Parathyroid adenoma (tissue), 2 donors: ENCODE results near the gene SH3BP2.
A peak's percentile ranks its signal among the peaks of the same experiment; 100 is the strongest.

ENCODE experiments used
- H2AFZ ChIP-seq: fragments of 300-600 bp; sonication (generic); one replicate; pipeline ENCODE4 v1.7.0; 2017; ENCODE audit warnings: antibody characterized with exemption, mild to moderate bottlenecking
- H3K27ac ChIP-seq: fragments of 300-600 bp; sonication (generic); one replicate; pipeline ENCODE4 v1.7.0; 2017
- H3K27me3 ChIP-seq: fragments of 300-600 bp; sonication (generic); one replicate; pipeline ENCODE4 v1.7.0; 2017; ENCODE audit warnings: low read length; ENCODE audit not compliant: control insufficient read depth, insufficient read depth
- H3K36me3 ChIP-seq: fragments of 300-600 bp; sonication (generic); one replicate; pipeline ENCODE4 v1.7.0; 2017; ENCODE audit warnings: low read length; ENCODE audit not compliant: control insufficient read depth, insufficient read depth
- H3K4me1 ChIP-seq: fragments of 300-600 bp; sonication (generic); one replicate; pipeline ENCODE4 v1.7.0; 2017; ENCODE audit warnings: control low read depth
- H3K4me2 ChIP-seq: fragments of 300-600 bp; sonication (generic); one replicate; pipeline ENCODE4 v1.7.0; 2017; ENCODE audit warnings: low read length
- H3K4me3 ChIP-seq: fragments of 300-600 bp; sonication (generic); one replicate; pipeline ENCODE4 v1.7.0; 2017; ENCODE audit warnings: low read depth, low read length
- H3K79me2 ChIP-seq: fragments of 300-600 bp; sonication (generic); one replicate; pipeline ENCODE4 v1.7.0; 2017; ENCODE audit warnings: control low read depth
- H3K9ac ChIP-seq: fragments of 300-600 bp; sonication (generic); one replicate; pipeline ENCODE4 v1.7.0; 2017; ENCODE audit warnings: mild to moderate bottlenecking
- H3K9me3 ChIP-seq: fragments of 300-600 bp; sonication (generic); one replicate; pipeline ENCODE4 v1.7.0; 2017; ENCODE audit warnings: low read length; ENCODE audit not compliant: control insufficient read depth
- TF ChIP-seq, protein P1 (sequence below): fragments of 300-600 bp; sonication (generic); IDR thresholded peaks from one replicate; pipeline ENCODE4 v1.7.0; 2017; ENCODE audit warnings: antibody characterized with exemption, mild to moderate bottlenecking
- donor health status: primary hyperparathyroidism.

SH3BP2 gene

DNA sequence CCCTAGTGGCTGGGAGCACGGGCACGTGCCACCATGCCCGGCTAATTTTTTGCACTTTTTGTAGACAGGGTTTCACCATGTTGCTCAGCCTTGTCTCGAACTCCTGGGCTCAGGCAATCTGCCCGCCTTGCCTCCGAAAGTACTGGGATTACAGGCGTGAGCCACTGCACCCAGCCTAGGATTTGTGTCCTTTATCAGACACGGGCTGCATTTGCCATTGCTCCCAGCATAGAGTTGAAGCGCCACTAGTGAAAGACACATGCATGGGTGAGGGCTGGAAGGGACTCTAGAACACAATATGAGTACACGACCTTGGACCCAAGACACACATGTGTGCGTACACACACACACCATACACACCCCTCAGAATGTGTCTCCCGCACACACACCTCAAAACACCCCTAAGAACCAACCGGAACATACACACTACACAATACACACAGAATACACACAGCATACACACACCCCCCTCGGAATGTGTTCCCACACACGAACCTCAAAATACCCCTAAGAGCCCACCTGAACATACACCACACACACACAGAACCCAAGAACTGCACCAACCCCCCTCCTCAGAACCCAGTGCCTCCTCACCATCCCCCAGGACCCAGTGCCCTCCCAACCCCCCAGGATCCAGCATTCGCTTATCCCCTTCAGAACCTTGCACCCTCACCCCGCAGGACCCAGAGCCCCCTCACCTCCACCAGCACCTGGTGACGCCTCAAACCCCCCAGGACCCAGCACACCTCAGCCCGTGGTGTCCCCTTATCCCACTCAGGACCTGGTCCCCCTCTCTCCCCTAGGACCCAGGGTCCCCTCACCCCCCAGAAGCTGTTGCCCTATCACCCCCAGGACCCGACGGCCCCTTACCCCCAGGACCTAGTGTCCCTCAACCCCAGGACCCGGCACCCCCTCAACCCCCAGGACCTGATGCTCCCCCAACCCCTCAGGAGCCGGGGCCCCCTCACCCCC lies 37.8 kb upstream of the SH3BP2 start:
- TF ChIP-seq, protein P1, sequence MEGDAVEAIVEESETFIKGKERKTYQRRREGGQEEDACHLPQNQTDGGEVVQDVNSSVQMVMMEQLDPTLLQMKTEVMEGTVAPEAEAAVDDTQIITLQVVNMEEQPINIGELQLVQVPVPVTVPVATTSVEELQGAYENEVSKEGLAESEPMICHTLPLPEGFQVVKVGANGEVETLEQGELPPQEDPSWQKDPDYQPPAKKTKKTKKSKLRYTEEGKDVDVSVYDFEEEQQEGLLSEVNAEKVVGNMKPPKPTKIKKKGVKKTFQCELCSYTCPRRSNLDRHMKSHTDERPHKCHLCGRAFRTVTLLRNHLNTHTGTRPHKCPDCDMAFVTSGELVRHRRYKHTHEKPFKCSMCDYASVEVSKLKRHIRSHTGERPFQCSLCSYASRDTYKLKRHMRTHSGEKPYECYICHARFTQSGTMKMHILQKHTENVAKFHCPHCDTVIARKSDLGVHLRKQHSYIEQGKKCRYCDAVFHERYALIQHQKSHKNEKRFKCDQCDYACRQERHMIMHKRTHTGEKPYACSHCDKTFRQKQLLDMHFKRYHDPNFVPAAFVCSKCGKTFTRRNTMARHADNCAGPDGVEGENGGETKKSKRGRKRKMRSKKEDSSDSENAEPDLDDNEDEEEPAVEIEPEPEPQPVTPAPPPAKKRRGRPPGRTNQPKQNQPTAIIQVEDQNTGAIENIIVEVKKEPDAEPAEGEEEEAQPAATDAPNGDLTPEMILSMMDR, result no peak
- Histone ChIP-seq H3K27me3 (no peaks in the 10 kb centered on the region), H3K4me1 (no peaks in the 10 kb centered on the region), H3K4me3 (peak overlapping the region; percentile 66), H2AFZ (peak overlapping the region; percentile 82), H3K79me2 (no peaks in the 10 kb centered on the region), H3K27ac (peak overlapping the region; percentile 32), H3K4me2 (peak overlapping the region; percentile 58), H3K36me3 (no peaks in the 10 kb centered on the region), H3K9ac (no peak overlapping the region), H3K9me3 (no peaks in the 10 kb centered on the region)

DNA sequence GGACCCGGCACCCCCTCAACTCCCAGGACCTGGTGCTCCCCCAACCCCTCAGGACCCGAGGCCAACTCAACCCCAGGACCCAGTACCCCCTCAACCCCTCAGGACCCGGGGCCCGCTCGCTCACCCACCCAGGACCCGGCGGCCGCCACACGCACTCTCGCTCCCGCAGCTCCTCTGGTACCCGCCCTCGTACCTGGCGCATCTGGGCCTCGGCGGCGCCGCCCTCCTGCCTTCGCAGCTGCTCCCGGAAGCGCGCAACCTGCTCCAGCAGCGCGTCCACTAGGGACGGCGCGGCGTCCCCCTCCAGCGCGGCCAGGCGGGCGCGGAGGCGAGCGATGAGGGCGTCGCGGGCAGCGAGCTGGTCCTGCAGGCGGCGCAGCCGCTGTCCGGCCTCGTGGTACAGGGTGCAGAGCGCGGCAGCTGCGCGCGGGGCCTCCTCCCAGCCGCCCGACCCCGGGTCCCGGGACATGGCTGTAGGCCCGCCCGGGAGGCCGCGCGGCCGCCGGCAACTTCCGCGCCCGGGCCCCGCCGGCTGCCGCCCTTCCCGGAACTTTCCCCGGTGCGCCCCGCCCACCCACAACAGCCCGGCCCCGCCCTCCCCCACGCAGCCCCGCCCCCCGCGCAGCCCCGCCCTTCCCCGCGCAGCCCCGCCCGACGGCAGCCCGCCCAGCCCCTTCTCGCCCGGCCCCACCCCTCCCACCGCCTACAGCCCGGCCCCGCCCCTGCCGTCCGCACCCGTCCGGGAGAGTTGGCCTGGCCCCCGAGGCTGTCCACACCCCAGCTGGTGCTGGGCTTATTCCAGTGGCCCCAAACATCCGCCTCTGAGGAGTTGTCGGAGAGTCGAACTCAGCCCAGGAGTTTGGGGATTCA lies 36.8 kb upstream of the SH3BP2 start, which contains the start of gene TNIP2:
Gene TNIP2 (minus strand): TSS at position 516 of the 870 bp plus-strand sequence. CDS start 47 bp downstream, at position 469.
- H3K36me3 ChIP-seq, result no peaks in the 10 kb centered on the region
- H3K4me2 ChIP-seq, result peak within 1 kb of the TSS; percentile 58
- H3K4me1 ChIP-seq, result no peaks in the 10 kb centered on the region
- H3K27ac ChIP-seq, result peak within 1 kb of the TSS; percentile 32
- peak within 1 kb of the TSS; percentile 82 for H2AFZ ChIP-seq
- no peak within 1 kb of the TSS for H3K9ac ChIP-seq
- no peaks in the 10 kb centered on the region for H3K9me3 ChIP-seq
- no peaks in the 10 kb centered on the region for H3K79me2 ChIP-seq
- no peaks in the 10 kb centered on the region for H3K27me3 ChIP-seq
- H3K4me3 ChIP-seq, result peak within 1 kb of the TSS; percentile 66
- TF ChIP-seq, protein P1, result peak; percentile 12

DNA sequence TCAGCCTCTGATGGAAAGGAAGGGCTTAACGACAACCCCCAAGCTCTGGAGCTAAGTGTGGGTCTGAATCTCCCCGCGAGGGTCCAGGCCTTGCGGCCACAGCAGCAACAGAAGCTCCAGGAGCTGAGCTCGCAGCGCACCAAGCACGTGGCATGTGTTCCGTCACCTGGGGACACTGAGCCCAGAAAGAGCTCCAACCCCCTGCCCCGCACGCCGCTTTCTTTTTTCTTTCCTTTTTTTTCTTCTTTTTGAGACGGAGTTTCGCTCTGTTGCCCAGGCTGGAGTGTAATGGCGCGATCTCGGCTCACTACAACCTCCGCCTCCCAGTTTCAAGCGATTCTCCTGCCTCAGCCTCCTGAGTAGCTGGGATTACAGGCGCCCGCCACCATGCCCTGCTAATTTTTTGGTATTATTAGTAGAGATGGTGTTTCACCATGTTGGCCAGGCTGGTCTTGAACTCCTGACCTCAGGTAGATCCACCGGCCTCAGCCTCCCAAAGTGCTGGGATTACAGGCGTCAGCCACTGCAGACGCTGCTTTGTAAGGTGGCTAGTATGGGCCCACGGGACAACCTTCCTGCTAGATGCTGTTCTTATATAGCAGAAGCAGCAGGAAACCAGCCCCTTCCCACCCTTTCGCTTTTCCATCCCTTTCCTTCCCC lies 36.1 kb upstream of the SH3BP2 start:
- Histone ChIP-seq H3K79me2 (no peaks in the 10 kb centered on the region), H3K27ac (no peak overlapping the region), H3K9ac (no peak overlapping the region), H3K36me3 (no peaks in the 10 kb centered on the region), H3K4me3 (no peak overlapping the region), H3K27me3 (no peaks in the 10 kb centered on the region), H3K9me3 (no peaks in the 10 kb centered on the region), H3K4me2 (peak overlapping the region; percentile 15), H3K4me1 (no peaks in the 10 kb centered on the region), H2AFZ (peak overlapping the region; percentile 56)
- TF ChIP-seq, protein P1, result no peak

DNA sequence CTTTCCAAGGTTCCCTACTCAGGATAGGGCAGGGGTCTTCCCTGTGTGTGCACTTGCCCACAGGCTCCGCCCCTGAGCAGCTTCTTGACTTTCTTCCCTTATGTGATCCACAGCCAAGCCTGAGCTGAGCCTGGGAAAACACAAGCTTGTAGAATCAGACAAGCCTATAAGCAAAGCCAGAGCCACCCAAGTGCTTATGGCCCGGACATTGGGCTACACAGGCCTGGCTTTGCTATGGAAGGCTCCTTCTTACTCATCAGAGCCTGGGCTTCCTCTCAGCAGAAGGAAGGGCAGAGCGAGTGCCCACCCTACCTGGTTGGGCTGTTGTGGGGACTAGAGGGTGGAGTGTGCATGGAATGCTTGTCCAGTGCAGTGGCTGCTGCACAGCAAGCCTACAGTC lies 35.5 kb upstream of the SH3BP2 start:
- H3K27me3 ChIP-seq, result no peaks in the 10 kb centered on the region
- H3K9ac ChIP-seq, result no peak overlapping the region
- no peaks in the 10 kb centered on the region for H3K79me2 ChIP-seq
- H3K27ac ChIP-seq, result no peak overlapping the region
- H3K9me3 ChIP-seq, result no peaks in the 10 kb centered on the region
- TF ChIP-seq, protein P1, result no peak
- no peak overlapping the region for H3K4me3 ChIP-seq
- H3K4me1 ChIP-seq, result no peaks in the 10 kb centered on the region
- H3K36me3 ChIP-seq, result no peaks in the 10 kb centered on the region
- no peak overlapping the region for H3K4me2 ChIP-seq
- H2AFZ ChIP-seq, result no peak overlapping the region
